ENCODE measurements around the gene NUDT22. TPM values are rescaled to one million over a fixed set of nuclear protein-coding genes. Genes with fewer than 3 reads are reported as not detected.

The NUDT22 gene
- total and polyA plus RNA-seq, 2 of the 8 experiments (the other 6 are each of a cell fraction or from before 2014, with no cell fraction given): 43.4 to 69.0 TPM

GRCh38 chr11:64238999-64239398 lies 12.9 kb downstream of the NUDT22 start (continued):
- TF ChIP-seq, protein P1, sequence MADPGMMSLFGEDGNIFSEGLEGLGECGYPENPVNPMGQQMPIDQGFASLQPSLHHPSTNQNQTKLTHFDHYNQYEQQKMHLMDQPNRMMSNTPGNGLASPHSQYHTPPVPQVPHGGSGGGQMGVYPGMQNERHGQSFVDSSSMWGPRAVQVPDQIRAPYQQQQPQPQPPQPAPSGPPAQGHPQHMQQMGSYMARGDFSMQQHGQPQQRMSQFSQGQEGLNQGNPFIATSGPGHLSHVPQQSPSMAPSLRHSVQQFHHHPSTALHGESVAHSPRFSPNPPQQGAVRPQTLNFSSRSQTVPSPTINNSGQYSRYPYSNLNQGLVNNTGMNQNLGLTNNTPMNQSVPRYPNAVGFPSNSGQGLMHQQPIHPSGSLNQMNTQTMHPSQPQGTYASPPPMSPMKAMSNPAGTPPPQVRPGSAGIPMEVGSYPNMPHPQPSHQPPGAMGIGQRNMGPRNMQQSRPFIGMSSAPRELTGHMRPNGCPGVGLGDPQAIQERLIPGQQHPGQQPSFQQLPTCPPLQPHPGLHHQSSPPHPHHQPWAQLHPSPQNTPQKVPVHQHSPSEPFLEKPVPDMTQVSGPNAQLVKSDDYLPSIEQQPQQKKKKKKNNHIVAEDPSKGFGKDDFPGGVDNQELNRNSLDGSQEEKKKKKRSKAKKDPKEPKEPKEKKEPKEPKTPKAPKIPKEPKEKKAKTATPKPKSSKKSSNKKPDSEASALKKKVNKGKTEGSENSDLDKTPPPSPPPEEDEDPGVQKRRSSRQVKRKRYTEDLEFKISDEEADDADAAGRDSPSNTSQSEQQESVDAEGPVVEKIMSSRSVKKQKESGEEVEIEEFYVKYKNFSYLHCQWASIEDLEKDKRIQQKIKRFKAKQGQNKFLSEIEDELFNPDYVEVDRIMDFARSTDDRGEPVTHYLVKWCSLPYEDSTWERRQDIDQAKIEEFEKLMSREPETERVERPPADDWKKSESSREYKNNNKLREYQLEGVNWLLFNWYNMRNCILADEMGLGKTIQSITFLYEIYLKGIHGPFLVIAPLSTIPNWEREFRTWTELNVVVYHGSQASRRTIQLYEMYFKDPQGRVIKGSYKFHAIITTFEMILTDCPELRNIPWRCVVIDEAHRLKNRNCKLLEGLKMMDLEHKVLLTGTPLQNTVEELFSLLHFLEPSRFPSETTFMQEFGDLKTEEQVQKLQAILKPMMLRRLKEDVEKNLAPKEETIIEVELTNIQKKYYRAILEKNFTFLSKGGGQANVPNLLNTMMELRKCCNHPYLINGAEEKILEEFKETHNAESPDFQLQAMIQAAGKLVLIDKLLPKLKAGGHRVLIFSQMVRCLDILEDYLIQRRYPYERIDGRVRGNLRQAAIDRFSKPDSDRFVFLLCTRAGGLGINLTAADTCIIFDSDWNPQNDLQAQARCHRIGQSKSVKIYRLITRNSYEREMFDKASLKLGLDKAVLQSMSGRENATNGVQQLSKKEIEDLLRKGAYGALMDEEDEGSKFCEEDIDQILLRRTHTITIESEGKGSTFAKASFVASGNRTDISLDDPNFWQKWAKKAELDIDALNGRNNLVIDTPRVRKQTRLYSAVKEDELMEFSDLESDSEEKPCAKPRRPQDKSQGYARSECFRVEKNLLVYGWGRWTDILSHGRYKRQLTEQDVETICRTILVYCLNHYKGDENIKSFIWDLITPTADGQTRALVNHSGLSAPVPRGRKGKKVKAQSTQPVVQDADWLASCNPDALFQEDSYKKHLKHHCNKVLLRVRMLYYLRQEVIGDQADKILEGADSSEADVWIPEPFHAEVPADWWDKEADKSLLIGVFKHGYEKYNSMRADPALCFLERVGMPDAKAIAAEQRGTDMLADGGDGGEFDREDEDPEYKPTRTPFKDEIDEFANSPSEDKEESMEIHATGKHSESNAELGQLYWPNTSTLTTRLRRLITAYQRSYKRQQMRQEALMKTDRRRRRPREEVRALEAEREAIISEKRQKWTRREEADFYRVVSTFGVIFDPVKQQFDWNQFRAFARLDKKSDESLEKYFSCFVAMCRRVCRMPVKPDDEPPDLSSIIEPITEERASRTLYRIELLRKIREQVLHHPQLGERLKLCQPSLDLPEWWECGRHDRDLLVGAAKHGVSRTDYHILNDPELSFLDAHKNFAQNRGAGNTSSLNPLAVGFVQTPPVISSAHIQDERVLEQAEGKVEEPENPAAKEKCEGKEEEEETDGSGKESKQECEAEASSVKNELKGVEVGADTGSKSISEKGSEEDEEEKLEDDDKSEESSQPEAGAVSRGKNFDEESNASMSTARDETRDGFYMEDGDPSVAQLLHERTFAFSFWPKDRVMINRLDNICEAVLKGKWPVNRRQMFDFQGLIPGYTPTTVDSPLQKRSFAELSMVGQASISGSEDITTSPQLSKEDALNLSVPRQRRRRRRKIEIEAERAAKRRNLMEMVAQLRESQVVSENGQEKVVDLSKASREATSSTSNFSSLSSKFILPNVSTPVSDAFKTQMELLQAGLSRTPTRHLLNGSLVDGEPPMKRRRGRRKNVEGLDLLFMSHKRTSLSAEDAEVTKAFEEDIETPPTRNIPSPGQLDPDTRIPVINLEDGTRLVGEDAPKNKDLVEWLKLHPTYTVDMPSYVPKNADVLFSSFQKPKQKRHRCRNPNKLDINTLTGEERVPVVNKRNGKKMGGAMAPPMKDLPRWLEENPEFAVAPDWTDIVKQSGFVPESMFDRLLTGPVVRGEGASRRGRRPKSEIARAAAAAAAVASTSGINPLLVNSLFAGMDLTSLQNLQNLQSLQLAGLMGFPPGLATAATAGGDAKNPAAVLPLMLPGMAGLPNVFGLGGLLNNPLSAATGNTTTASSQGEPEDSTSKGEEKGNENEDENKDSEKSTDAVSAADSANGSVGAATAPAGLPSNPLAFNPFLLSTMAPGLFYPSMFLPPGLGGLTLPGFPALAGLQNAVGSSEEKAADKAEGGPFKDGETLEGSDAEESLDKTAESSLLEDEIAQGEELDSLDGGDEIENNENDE (IDR thresholded peaks at IDR 0.05; ENCODE audit: insufficient replicate concordance, low read length): no peak
- TF ChIP-seq GTF2F1 (IDR thresholded peaks at IDR 0.05; ENCODE audit: borderline replicate concordance, low read depth, low read length) (no peak), BACH1 (IDR thresholded peaks at IDR 0.05; ENCODE audit: low read length) (no peak)

Data from H1 (cell line).